ENCODE results near the gene LAMP1. TPM values are rescaled to one million over a fixed set of nuclear protein-coding genes. Genes with fewer than 3 reads are reported as not detected.
A peak's percentile ranks its signal among the peaks of the same experiment; 100 is the strongest.

The LAMP1 gene
- total and polyA plus RNA-seq, 2 donors (not counting 1 experiment from before 2014, with no cell fraction given): 52.1 to 96.1 TPM

DNA sequence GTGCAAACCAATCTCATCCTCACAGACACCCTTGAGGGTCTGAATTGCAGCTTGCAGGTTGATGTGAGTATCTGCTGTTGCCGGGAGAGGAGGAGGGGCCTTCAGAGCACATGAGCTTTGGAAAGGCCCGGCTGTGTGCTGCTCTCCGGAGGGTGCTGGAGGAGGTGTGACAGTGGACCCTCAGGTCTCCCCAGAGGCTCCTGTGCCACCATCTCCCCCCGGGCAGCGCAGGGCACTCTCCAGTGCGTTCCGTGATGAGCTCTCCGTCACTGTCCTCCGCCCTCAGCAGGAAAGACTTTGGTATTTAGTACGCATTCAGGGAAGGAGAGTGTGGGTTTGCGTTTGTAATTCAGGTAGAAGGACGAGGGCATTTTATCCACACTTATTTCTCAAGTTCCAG lies 20.0 kb downstream of the LAMP1 start:
- POLR2A ChIA-PET: no interaction called here
- H2AFZ ChIP-seq (ENCODE audit: insufficient read depth, low read depth, low read length, poor library complexity, severe bottlenecking): no peak overlapping the region
- H3K27ac Mint-ChIP-seq: no peak overlapping the region
- H3K36me3 ChIP-seq (replicated peaks in 1 of 2; ENCODE audit: control extremely low read depth in 1 of 2, control insufficient read depth in 1 of 2, extremely low read depth in 1 of 2, insufficient read depth in 2 of 2, low read length in 1 of 2): peaks cover 0 to 53% of the 10 kb centered on the region in 2 experiments
- no peak overlapping the region for H3K9ac ChIP-seq (ENCODE audit: low read length)
- H4K20me1 ChIP-seq (ENCODE audit: control insufficient read depth, insufficient read depth, low read length, poor library complexity, severe bottlenecking): peaks cover 52% of the 10 kb centered on the region
- no peak overlapping the region for H3K27ac ChIP-seq (ENCODE audit: low read length in 2 of 2)
- DNase-seq (no peak), ATAC-seq (ENCODE audit: low read depth) (no peak)
- no peak overlapping the region for H3K4me3 Mint-ChIP-seq
- no peak overlapping the region for H3K4me3 ChIP-seq (ENCODE audit: control extremely low read depth in 1 of 5, extremely low read depth in 1 of 5, insufficient read depth in 1 of 5, low read depth in 2 of 5, low read length in 4 of 5)
- CTCF ChIA-PET: no interaction called here
- no peaks in the 10 kb centered on the region for H3K9me3 ChIP-seq (ENCODE audit: control extremely low read depth in 1 of 3, control insufficient read depth in 2 of 3, insufficient read depth in 1 of 3, low read length in 2 of 3)
- no peak overlapping the region for H3K4me2 ChIP-seq (replicated peaks; ENCODE audit: low read depth, low read length, poor library complexity, severe bottlenecking)
- no peaks in the 10 kb centered on the region for H3K27me3 ChIP-seq (replicated peaks in 1 of 4; ENCODE audit: control extremely low read depth in 1 of 4, control insufficient read depth in 3 of 4, insufficient read depth in 4 of 4, low read length in 3 of 4)
- intact Hi-C loops (cut with micrococcal nuclease): no loop called here
- no peaks in the 10 kb centered on the region for H3K4me1 ChIP-seq (ENCODE audit: control insufficient read depth in 2 of 2, insufficient read depth in 2 of 2, low read length in 2 of 2)
- H3K79me2 ChIP-seq (ENCODE audit: control insufficient read depth, insufficient read depth, low read length): peaks cover 25% of the 10 kb centered on the region
- TF ChIP-seq EZH2 (IDR thresholded peaks at IDR 0.05; ENCODE audit: borderline replicate concordance, insufficient read depth, low read depth, low read length, poor library complexity, severe bottlenecking) (no peak), CTCF (IDR thresholded peaks at IDR 0.05) (no peak)
- WGBS (ENCODE audit: insufficient coverage): 95% methylated on average over 5 of the region's 12 CpGs
- no peaks in the 10 kb centered on the region for H3K27me3 Mint-ChIP-seq
- H3K4me1 Mint-ChIP-seq: no peaks in the 10 kb centered on the region
- no peaks in the 10 kb centered on the region for H3K9me3 Mint-ChIP-seq (ENCODE audit: insufficient read depth)

DNA sequence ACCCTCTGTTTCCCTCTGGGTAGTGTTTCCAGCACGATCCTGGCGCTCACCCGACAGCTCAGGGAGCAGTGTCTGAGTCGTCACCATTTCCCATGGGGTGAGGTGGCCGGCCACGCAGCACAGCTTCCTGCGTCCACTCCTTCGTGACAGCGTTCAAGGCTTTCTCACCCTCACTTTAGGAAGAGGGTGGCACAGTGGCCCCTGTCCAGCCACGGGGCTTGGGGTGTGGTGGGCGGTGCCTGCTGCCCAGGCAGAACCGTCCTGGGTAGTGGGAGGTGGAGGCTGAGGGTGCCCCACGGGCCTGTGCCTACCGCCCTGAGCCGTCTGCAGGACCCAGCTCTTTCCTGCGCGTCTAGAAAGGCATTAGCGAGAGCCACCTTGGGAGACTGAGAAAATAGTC lies 21.9 kb downstream of the LAMP1 start:
- H4K20me1 ChIP-seq (ENCODE audit: control insufficient read depth, insufficient read depth, low read length, poor library complexity, severe bottlenecking): peaks cover 32% of the 10 kb centered on the region

More for the DNA sequence above, 21.9 kb downstream of the LAMP1 start:
- POLR2A ChIA-PET: no interaction called here
- TF ChIP-seq CTCF (IDR thresholded peaks at IDR 0.05) (no peak), EZH2 (IDR thresholded peaks at IDR 0.05; ENCODE audit: borderline replicate concordance, insufficient read depth, low read depth, low read length, poor library complexity, severe bottlenecking) (no peak)
- Histone ChIP-seq H3K4me1 (ENCODE audit: control insufficient read depth in 2 of 2, insufficient read depth in 2 of 2, low read length in 2 of 2) (no peaks in the 10 kb centered on the region), H2AFZ (ENCODE audit: insufficient read depth, low read depth, low read length, poor library complexity, severe bottlenecking) (no peak overlapping the region), H3K36me3 (replicated peaks in 1 of 2; ENCODE audit: control extremely low read depth in 1 of 2, control insufficient read depth in 1 of 2, extremely low read depth in 1 of 2, insufficient read depth in 2 of 2, low read length in 1 of 2) (peaks cover 0 to 55% of the 10 kb centered on the region in 2 experiments), H3K27ac (ENCODE audit: low read length in 2 of 2) (no peak overlapping the region), H3K4me2 (replicated peaks; ENCODE audit: low read depth, low read length, poor library complexity, severe bottlenecking) (no peak overlapping the region), H3K79me2 (ENCODE audit: control insufficient read depth, insufficient read depth, low read length) (peaks cover 7% of the 10 kb centered on the region), H3K27me3 (replicated peaks in 1 of 4; ENCODE audit: control extremely low read depth in 1 of 4, control insufficient read depth in 3 of 4, insufficient read depth in 4 of 4, low read length in 3 of 4) (no peaks in the 10 kb centered on the region), H3K9me3 (ENCODE audit: control extremely low read depth in 1 of 3, control insufficient read depth in 2 of 3, insufficient read depth in 1 of 3, low read length in 2 of 3) (peaks cover 0 to 7% (median 0%) of the 10 kb centered on the region in 3 donors), H3K4me3 (ENCODE audit: control extremely low read depth in 1 of 5, extremely low read depth in 1 of 5, insufficient read depth in 1 of 5, low read depth in 2 of 5, low read length in 4 of 5) (no peak overlapping the region), H3K9ac (ENCODE audit: low read length) (no peak overlapping the region)
- CTCF ChIA-PET: no interaction called here
- no peaks in the 10 kb centered on the region for H3K27me3 Mint-ChIP-seq
- intact Hi-C loops (cut with micrococcal nuclease): no loop called here
- no peaks in the 10 kb centered on the region for H3K9me3 Mint-ChIP-seq (ENCODE audit: insufficient read depth)
- WGBS (ENCODE audit: insufficient coverage): 96% methylated on average over 15 of the region's 18 CpGs
- peak overlapping the region; percentile 53 for H3K27ac Mint-ChIP-seq
- no peak overlapping the region for H3K4me3 Mint-ChIP-seq
- DNase-seq: no peak
- no peaks in the 10 kb centered on the region for H3K4me1 Mint-ChIP-seq
- ATAC-seq (ENCODE audit: low read depth): no peak
